A673 (cell line): ENCODE measurements around the gene APBA1.

Experiments
- EZH2 ChIP-seq: fragments of 200-600 bp; sonication (generic); IDR thresholded peaks from 2 replicates; pipeline ENCODE4 v1.6.1; 2017; ENCODE audit warnings: borderline replicate concordance, low read depth, mild to moderate bottlenecking, mixed read lengths, antibody characterized with exemption, low read length; ENCODE audit not compliant: poor library complexity, severe bottlenecking
- TF ChIP-seq, protein P1 (sequence below): fragments of 300-800, 200-600 bp; sonication (generic); conservative IDR thresholded peaks from 2 replicates; pipeline ENCODE4 v1.5.1; 2017; ENCODE audit warnings: low read depth, mild to moderate bottlenecking, antibody characterized with exemption, low read length, moderate library complexity, mixed read lengths

DNA sequence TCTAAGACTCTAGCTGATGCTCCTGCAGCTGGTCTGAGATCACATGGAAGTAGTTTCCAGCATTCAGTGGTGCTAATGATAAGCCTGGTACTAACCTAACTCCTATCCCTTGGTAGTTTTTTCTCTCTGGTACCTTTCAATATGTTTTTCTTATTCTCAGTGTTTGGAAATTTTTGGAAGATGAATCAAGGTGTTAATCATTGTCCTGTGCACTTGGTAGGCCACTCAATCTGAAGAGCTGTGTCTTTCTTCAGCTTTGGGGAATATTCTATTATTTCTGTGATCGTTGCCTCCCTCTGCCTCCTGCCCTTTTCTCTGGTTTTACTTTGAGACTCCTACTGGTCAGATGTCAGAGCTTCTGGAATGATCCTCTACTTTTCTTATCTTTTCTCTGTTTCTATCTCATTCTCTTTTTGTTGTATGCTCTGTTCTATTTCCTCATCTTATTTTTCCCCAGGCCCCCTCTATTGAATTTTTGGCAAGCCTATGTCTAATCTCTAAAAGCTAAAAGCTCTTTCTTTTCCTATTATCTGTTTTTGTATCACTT, 136.8 kb downstream of the APBA1 start:
- TF ChIP-seq, protein P1, sequence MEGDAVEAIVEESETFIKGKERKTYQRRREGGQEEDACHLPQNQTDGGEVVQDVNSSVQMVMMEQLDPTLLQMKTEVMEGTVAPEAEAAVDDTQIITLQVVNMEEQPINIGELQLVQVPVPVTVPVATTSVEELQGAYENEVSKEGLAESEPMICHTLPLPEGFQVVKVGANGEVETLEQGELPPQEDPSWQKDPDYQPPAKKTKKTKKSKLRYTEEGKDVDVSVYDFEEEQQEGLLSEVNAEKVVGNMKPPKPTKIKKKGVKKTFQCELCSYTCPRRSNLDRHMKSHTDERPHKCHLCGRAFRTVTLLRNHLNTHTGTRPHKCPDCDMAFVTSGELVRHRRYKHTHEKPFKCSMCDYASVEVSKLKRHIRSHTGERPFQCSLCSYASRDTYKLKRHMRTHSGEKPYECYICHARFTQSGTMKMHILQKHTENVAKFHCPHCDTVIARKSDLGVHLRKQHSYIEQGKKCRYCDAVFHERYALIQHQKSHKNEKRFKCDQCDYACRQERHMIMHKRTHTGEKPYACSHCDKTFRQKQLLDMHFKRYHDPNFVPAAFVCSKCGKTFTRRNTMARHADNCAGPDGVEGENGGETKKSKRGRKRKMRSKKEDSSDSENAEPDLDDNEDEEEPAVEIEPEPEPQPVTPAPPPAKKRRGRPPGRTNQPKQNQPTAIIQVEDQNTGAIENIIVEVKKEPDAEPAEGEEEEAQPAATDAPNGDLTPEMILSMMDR, result no peak
- no peak for TF ChIP-seq EZH2
